Left renal pelvis (tissue), 4 donors: Measurements from ENCODE around the gene NFATC4. TPM values are rescaled to one million over a fixed set of nuclear protein-coding genes. Genes with fewer than 3 reads are reported as not detected.

Experiments used
- DNase-seq, 4 donors: peaks; one replicate each; pipeline ENCODE4 v3.0.0-alpha.2; 2013; ENCODE audit warnings: low read depth in 4 of 4, low spot score in 3 of 4
- polyA plus RNA-seq, 4 donors: library from polyadenylated mRNA; unstranded; fragments of 120-200 nt; gene quantifications; one replicate each; pipeline ENCODE4 v1.2.1, GENCODE V29; 2013; ENCODE audit not compliant: insufficient read length in 4 of 4

The NFATC4 gene
- polyA plus RNA-seq, 4 donors: 52.5 to 151 (median 78.2) TPM

DNA sequence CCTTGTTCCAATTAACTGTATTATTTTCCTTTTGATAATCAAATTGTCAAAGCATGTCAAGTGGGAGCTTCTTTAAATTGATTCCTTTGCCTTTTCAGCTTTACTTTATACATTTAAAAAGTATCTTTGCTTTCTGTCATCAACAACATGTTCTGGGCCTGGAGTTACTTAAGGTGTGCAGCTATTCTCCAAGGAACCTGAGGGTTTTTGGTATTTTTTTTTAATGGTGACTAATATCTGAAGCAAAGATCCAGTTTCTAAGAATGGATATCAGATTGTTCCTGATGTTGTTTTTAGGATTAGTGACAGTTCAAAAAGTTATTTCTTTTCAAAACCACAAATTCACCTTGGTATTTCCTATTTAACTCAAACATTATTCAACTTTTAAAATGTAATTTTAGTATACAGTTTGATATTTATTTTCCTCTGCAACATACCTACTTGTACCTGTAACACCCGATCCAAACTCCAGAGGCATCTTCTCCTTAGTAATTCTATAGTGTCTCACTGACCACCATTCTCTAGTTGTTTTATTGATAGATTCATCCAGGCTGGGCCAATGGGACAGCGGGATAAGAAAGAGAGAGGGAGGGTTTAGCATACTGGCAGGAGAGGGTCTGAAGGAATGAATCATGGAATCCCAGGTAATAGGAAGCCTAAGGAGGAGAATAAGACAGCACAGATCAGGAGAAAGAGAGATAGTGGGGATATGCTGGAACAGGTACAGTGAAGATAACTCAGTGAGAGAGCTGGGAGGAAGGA is 58.3 kb downstream of the NFATC4 start:
- DNase-seq: no peak

DNA sequence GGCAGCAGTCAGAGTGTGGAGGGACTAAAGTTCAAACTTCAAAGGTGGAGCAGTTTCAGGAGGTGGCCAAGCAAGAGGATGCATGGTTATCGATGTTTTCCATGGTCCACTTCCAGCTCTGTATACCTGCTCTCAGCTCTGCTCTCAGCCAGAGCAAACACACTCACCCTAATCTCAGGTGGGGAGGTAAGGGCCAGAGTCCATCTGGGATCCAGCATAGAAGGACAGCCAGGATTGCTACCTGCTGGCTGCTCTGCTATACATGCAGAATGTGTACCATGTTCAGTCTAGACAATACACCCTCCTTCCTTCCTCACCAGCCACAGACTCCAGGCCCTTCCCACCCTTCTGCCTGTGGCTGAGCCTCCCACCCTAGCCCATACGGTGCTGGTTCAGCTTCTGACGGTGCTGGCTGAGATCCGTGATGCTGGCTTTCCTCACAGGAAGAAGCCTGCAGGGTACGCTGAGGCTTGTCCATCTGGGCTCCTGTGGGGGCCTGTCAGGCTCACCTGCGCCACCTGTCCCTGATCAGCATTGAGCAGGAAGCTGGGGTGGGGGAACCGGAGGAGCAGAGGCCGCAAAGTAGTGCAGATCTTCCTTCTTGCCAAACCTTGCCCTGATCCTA is 59.0 kb downstream of the NFATC4 start:
- no peak for DNase-seq

DNA sequence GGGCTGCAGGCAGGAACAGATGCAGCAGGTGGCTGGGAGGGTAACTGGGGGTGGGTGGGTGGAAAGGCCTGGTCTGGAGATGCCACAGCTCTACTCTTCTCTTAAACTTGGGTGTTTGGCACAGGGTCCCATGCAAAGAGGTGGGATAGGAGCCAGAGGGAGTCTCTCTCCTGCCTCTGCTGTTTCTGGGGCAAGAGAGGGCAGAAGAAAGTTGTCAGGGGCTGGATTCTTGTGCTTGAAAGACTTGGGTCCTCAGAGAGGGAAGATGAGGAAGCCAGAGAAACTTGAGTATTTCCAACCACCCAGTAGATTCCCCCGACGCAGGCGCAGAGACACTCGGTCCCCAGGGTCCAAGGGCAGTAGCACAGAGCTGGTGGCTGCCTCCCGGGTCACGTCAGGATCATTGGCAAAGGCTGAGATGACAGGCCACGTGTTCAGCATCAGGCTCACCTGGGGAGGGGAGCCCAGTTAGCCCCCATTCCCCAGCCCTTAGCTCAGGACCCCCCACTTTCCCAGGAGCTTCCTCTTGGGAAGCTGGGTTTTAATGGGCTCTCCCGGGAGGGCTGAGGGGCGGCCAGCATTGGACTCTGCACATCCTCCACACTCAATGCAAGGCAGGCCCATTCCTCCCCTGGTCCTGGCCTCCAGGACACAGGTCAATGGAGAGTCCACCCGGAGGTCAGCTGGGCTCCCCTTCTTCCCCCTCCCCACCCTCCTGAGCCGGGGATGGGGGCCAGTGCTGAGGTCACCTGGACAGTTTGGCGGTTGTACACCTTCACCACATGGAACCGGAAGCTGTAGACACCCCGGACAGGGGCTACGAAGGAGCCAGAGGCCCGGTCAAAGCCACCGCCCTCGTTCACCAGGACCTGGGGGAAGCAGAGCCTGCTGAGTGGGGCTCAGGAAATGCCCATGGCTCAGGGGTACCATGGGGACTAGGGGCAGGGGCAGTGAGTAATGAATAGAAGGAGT is 59.8 kb downstream of the NFATC4 start:
- no peak for DNase-seq

DNA sequence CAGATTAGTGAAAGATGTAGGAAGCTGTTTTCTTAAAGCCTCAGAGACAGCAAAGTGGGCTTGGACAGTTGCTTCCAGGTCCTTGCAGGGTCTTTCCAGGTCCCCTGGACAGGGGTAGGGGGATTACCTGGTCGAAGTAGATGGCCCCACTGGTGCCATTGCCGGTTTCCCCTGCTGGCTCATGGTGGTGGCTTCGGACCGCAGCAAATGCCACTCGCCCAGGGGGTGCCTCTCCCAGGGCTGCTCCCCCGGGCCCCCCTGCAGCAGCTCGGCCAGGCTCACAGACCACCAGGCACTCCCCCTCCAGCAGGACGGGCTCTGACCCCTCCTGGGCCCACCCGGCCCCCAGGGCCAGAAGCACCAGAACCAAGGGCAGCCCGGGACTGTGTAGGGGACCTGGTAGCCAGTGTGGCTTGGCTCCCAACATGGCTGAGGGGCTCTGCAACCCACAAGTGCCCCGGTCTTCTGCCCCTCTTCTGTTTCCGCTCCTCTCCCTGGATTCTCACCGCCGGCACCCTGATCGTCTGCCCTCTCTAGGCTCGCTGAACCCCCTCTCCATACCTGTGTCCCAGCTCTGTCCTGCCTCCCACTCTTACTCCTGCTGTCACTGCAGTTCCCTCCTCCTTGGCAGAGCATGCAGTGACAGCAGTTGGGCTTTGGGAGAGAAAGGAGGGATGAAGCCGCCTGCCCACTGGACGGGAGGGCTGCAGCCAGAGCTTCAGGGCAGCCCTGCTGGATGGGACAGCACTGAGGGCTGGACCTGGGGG is 60.8 kb downstream of the NFATC4 start:
- no peak for DNase-seq

Other genes with a start within 250 kb of the NFATC4 start
- 1 to 10 TPM in 1 of 4 donors, under 1 TPM in 3; 0.55 to 1.6 (median 0.79) TPM for gene FITM1, start 237.5 kb upstream of the NFATC4 start, polyA plus RNA-seq
- 100 to 1,000 TPM; 131 to 226 (median 197) TPM for gene PSME1, start 232.0 kb upstream of the NFATC4 start, polyA plus RNA-seq
- 10 to 100 TPM in 3 of 4 donors, 1 to 10 TPM in 1; 9.7 to 21.4 (median 19.4) TPM for gene EMC9, start 226.6 kb upstream of the NFATC4 start, polyA plus RNA-seq
- 100 to 1,000 TPM; 134 to 185 (median 166) TPM for gene PSME2, start 221.6 kb upstream of the NFATC4 start, polyA plus RNA-seq
- gene RNF31, start 220.7 kb upstream of the NFATC4 start, polyA plus RNA-seq: 10 to 100 TPM; 44.8 to 59.8 (median 47.4) TPM
- 10 to 100 TPM; 46.1 to 68.1 (median 57.0) TPM for gene IRF9, start 206.9 kb upstream of the NFATC4 start, polyA plus RNA-seq
- gene REC8, start 196.1 kb upstream of the NFATC4 start, polyA plus RNA-seq: 100 to 1,000 TPM in 1 of 4 donors, 10 to 100 TPM in 3; 28.0 to 100 (median 57.9) TPM
- gene IPO4, start 179.4 kb upstream of the NFATC4 start, polyA plus RNA-seq: 10 to 100 TPM; 19.8 to 39.5 (median 31.0) TPM
- 10 to 100 TPM; 32.9 to 43.7 (median 35.4) TPM for gene TM9SF1, start 172.7 kb upstream of the NFATC4 start, polyA plus RNA-seq
- 10 to 100 TPM in 1 of 4 donors, 1 to 10 TPM in 3; 4.2 to 12.0 (median 5.6) TPM for gene TSSK4, start 162.5 kb upstream of the NFATC4 start, polyA plus RNA-seq
- 10 to 100 TPM; 27.8 to 58.4 (median 52.0) TPM for gene CHMP4A, start 154.7 kb upstream of the NFATC4 start, polyA plus RNA-seq
- 10 to 100 TPM in 3 of 4 donors, 1 to 10 TPM in 1; 8.3 to 16.9 (median 11.3) TPM for gene MDP1, start 152.1 kb upstream of the NFATC4 start, polyA plus RNA-seq
- gene NEDD8, start 135.8 kb upstream of the NFATC4 start, polyA plus RNA-seq: 100 to 1,000 TPM; 189 to 230 (median 217) TPM
- 100 to 1,000 TPM in 3 of 4 donors, 10 to 100 TPM in 1; 65.6 to 124 (median 117) TPM for gene GMPR2, start 135.3 kb upstream of the NFATC4 start, polyA plus RNA-seq
- gene TINF2, start 125.6 kb upstream of the NFATC4 start, polyA plus RNA-seq: 10 to 100 TPM; 57.3 to 62.1 (median 60.1) TPM
- 1 to 10 TPM; 1.6 to 6.6 (median 2.6) TPM for gene TGM1, start 105.0 kb upstream of the NFATC4 start, polyA plus RNA-seq
- gene RABGGTA, start 96.6 kb upstream of the NFATC4 start, polyA plus RNA-seq: 10 to 100 TPM; 19.4 to 28.6 (median 20.3) TPM
- gene DHRS1, start 68.4 kb upstream of the NFATC4 start, polyA plus RNA-seq: 10 to 100 TPM; 27.8 to 54.8 (median 43.2) TPM
- gene NOP9, start 68.3 kb upstream of the NFATC4 start, polyA plus RNA-seq: 10 to 100 TPM; 20.0 to 27.0 (median 25.4) TPM
- gene CIDEB, start 60.2 kb upstream of the NFATC4 start, polyA plus RNA-seq: 10 to 100 TPM; 20.2 to 28.4 (median 24.5) TPM
- gene LTB4R2, start 58.0 kb upstream of the NFATC4 start, polyA plus RNA-seq: 1 to 10 TPM; 1.7 to 4.4 (median 3.0) TPM
- 1 to 10 TPM; 2.1 to 6.5 (median 4.9) TPM for gene LTB4R, start 56.7 kb upstream of the NFATC4 start, polyA plus RNA-seq
- gene ADCY4, start 33.1 kb upstream of the NFATC4 start, polyA plus RNA-seq: 10 to 100 TPM in 3 of 4 donors, 1 to 10 TPM in 1; 8.4 to 23.3 (median 20.0) TPM
- 1 to 10 TPM; 2.3 to 4.3 (median 3.8) TPM for gene RIPK3, start 28.2 kb upstream of the NFATC4 start, polyA plus RNA-seq
- 10 to 100 TPM; 46.0 to 95.5 (median 49.4) TPM for gene NYNRIN, start 30.8 kb downstream of the NFATC4 start, polyA plus RNA-seq
- gene CBLN3, start 61.5 kb downstream of the NFATC4 start, polyA plus RNA-seq: 1 to 10 TPM; 2.2 to 4.7 (median 2.6) TPM
- 10 to 100 TPM; 35.8 to 50.0 (median 40.5) TPM for gene KHNYN, start 61.8 kb downstream of the NFATC4 start, polyA plus RNA-seq
- 10 to 100 TPM; 37.9 to 82.1 (median 52.3) TPM for gene SDR39U1, start 74.6 kb downstream of the NFATC4 start, polyA plus RNA-seq
- under 1 TPM; 0.16 to 0.58 (median 0.34) TPM for gene CMA1, start 140.1 kb downstream of the NFATC4 start, polyA plus RNA-seq
- gene CTSG, start 208.1 kb downstream of the NFATC4 start, polyA plus RNA-seq: under 1 TPM; 0.30 to 0.95 (median 0.54) TPM
- under 1 TPM in 2 of 4 donors, not detected in 2; 0.21 to 0.53 TPM for gene GZMH, start 241.5 kb downstream of the NFATC4 start, polyA plus RNA-seq